Psoas muscle (tissue), 7 donors: ENCODE results near the gene SLC36A2. TPM values are rescaled to one million over a fixed set of nuclear protein-coding genes. Genes with fewer than 3 reads are reported as not detected.

Experiments used
- polyA plus RNA-seq, 3 donors: library from polyadenylated mRNA; stranded (reverse); fragments of 200-250 nt; gene quantifications; one replicate each; pipeline ENCODE4 v1.2.3, GENCODE V29; 2013
- total RNA-seq, 4 donors: library from RNA; stranded (reverse); fragmentation: NEBNext Ultra II Directional in 2 of 4; extraction: Animal tissue kit (Norgen Biotek cat#: 25700) in 2 of 4; gene quantifications; one replicate each; pipeline versions ENCODE4 v1.2.1 to v1.2.4, GENCODE V29; 2021 to 2023
- donor health status: healthy with polysubstance abuse.
- donor health status: DM: no; HTN: no; CAD: no; lungs with moderate emphysema.
- donor health status: Bipolar disorder and iron deficiency.
- donor health status: healthy.
- donor health status: DM: no; HTN: no; CAD: no.
- donor health status: DM: no; HTN: no; CAD: no.
- donor health status: DM: yes; HTN: yes; CAD: no.

SLC36A2 gene
- total and polyA plus RNA-seq, 7 donors = 2.7 to 37.4 (median 13.1) TPM

Other genes with a start within 250 kb of the SLC36A2 start
- 100 to 1,000 TPM; 133 to 234 (median 154) TPM for gene ANXA6, start 189.8 kb downstream of the SLC36A2 start, total RNA-seq
- gene ANXA6, start 189.8 kb downstream of the SLC36A2 start, polyA plus RNA-seq = 100 to 1,000 TPM in 2 of 3 donors, 10 to 100 TPM in 1; 81.4 to 129 (median 112) TPM
- gene CCDC69, start 123.5 kb downstream of the SLC36A2 start, total RNA-seq = 10 to 100 TPM; 58.8 to 96.9 (median 65.9) TPM
- 100 to 1,000 TPM in 1 of 3 donors, 10 to 100 TPM in 2; 27.0 to 180 (median 70.7) TPM for gene CCDC69, start 123.5 kb downstream of the SLC36A2 start, polyA plus RNA-seq
- gene GM2A, start 94.4 kb downstream of the SLC36A2 start, total RNA-seq = 10 to 100 TPM in 2 of 4 donors, 1 to 10 TPM in 2; 4.0 to 12.1 (median 8.0) TPM
- gene GM2A, start 94.4 kb downstream of the SLC36A2 start, polyA plus RNA-seq = 10 to 100 TPM in 1 of 3 donors, 1 to 10 TPM in 2; 3.0 to 11.6 (median 6.9) TPM
- gene SLC36A3, start 43.8 kb downstream of the SLC36A2 start, total RNA-seq = not detected
- not detected for gene SLC36A3, start 43.8 kb downstream of the SLC36A2 start, polyA plus RNA-seq
- 10 to 100 TPM; 12.0 to 19.7 (median 15.1) TPM for gene SLC36A1, start 100.0 kb upstream of the SLC36A2 start, total RNA-seq
- 1 to 10 TPM; 1.7 to 7.1 (median 5.9) TPM for gene SLC36A1, start 100.0 kb upstream of the SLC36A2 start, polyA plus RNA-seq
- under 1 TPM in 2 of 4 donors, not detected in 2; 0.02 TPM for gene FAT2, start 243.8 kb upstream of the SLC36A2 start, total RNA-seq
- under 1 TPM in 2 of 3 donors, not detected in 1; 0.01 to 0.03 TPM for gene FAT2, start 243.8 kb upstream of the SLC36A2 start, polyA plus RNA-seq